ENCODE measurements around the gene RHEBL1.

Gene RHEBL1

GRCh38 chr12:49017891-49018260 is 51.9 kb downstream of the RHEBL1 start:
- FAIRE-seq, result no peak

GRCh38 chr12:49015196-49015595 is 54.6 kb downstream of the RHEBL1 start:
- FAIRE-seq, result no peak
